ENCODE data around the gene PSG4.
"Not testable (repeated sequence)": the region's sequence is repeated elsewhere in the genome, so short reads cannot be mapped to it uniquely, and the experiment has no call there.

The PSG4 gene

DNA sequence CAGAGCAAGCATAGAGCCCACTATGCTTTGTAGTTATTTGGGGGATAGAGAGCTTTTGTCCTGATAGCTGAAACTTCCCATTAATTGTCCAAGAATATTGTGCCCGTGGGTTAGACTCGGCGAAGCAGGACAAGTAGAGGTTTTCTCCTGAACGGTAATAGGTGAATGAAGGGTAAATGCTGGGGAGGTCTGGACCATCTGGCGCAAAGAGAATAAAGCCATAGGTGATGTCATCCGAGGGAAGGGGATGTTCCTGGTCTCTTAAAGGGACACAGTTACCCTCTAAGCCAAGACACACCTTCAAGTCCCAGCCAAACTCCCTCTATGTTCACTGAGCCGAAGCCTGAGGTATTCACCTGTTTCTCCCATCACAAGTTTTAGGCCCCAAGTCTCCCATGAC is 11.0 kb downstream of the PSG4 start:
- H3K36me3 ChIP-seq (ENCODE audit: control insufficient read depth, insufficient read depth, low read length); H3K9ac ChIP-seq (ENCODE audit: low read depth, low read length); H3K4me3 ChIP-seq (ENCODE audit: low read depth, low read length); H3K9me3 ChIP-seq (ENCODE audit: control insufficient read depth, insufficient read depth, low read length); H3K4me1 ChIP-seq (ENCODE audit: control insufficient read depth, insufficient read depth, low read length); H3K27me3 ChIP-seq (ENCODE audit: control insufficient read depth, insufficient read depth, low read length): not testable (repeated sequence)

DNA sequence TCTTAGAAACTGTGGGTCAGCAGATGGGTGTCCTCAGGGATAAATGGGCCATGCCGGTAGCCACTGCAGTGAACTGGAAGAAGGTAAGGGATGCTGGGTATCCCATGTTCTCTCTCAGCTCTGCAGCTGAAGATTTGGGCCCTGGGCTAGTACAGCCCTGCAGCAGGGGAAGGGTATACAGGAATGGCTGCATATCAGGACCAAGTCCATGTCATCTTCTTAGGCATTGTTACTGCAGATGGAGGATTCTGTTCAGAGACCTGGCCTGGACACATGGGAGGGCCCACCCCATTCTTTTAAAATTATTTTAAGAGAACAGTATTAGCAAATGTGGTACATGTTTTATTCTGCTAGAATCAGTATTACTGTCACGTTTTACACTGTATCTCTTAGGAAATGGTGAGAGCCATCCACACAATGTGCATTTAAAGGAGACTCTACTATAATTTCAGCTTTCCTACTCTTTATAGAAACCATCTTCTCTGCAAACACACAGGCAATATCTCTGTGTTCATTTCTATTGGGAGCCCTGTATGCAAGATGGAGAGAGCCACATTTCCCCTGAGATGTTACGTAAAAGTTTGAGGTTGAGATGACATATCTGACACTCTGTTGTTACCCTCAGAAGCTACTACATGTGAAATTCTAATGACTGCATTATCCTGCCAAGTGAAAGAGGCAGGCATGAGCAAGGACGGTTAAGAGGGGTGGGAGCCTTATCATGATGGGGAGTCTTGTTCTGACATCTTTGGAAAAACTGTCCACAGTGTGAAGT is 12.9 kb downstream of the PSG4 start:
- not testable (repeated sequence) for H3K9ac ChIP-seq (ENCODE audit: low read depth, low read length); H3K4me1 ChIP-seq (ENCODE audit: control insufficient read depth, insufficient read depth, low read length); H3K27me3 ChIP-seq (ENCODE audit: control insufficient read depth, insufficient read depth, low read length); H3K36me3 ChIP-seq (ENCODE audit: control insufficient read depth, insufficient read depth, low read length); H3K4me3 ChIP-seq (ENCODE audit: low read depth, low read length); H3K9me3 ChIP-seq (ENCODE audit: control insufficient read depth, insufficient read depth, low read length)

DNA sequence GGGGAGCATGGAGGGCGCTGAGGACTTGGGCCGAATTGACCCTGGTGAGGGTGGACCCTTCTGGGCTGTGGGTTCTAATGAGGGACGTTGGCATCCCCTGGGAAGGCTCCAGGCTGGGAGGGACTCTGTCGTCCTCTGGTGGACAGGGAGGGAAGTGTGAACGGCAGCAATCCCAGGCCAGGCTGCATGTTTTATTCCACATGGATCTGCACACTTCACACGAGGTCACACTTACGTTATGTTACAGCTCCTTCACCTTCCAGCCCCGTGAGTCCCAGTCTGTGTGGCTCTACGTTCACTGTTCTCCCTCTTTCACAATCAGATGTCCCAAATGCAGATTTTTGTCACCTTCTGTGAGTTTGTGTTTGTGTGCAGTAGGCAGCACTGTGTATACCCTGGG is 17.3 kb downstream of the PSG4 start:
- not testable (repeated sequence) for H3K4me1 ChIP-seq (ENCODE audit: control insufficient read depth, insufficient read depth, low read length); H3K4me3 ChIP-seq (ENCODE audit: low read depth, low read length); H3K9me3 ChIP-seq (ENCODE audit: control insufficient read depth, insufficient read depth, low read length); H3K27me3 ChIP-seq (ENCODE audit: control insufficient read depth, insufficient read depth, low read length); H3K36me3 ChIP-seq (ENCODE audit: control insufficient read depth, insufficient read depth, low read length); H3K9ac ChIP-seq (ENCODE audit: low read depth, low read length)

DNA sequence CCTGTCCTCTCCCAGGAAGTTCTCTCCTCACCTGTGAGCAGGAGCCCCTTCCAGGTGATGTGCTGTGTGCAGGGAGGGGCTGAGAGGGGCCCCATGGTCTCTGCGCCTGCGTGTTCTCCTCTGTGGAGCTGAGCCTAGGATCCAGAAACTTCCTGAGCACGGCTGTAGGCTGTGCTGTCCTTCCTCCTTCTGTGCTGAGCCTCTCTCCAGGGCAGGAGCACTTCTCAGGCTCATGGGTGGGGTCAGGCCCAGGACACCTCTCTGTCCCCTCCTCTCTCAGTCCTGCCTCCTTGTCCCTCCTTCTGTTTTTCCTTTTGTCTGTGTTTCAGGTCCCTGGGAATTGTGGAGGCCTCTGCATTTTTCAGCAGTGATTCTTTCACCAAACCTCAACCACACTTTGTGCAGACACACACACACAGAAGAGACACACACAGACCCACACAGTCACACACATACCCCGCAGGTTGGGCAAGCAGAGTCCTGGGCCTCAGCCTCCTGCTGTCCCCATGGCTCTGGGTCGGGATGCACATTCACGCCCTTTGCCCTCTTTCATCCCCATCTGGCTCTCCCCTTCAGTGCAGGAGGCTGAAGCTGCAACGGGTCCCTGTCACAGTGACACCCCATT is 19.0 kb downstream of the PSG4 start, which contains the start of gene PSG5:
Gene PSG5 (minus strand): TSS at position 226 of the 625 bp plus-strand sequence. CDS start 131 bp downstream, at position 95.
- not testable (repeated sequence) for H3K4me1 ChIP-seq (ENCODE audit: control insufficient read depth, insufficient read depth, low read length); H3K9me3 ChIP-seq (ENCODE audit: control insufficient read depth, insufficient read depth, low read length); H3K27me3 ChIP-seq (ENCODE audit: control insufficient read depth, insufficient read depth, low read length); H3K9ac ChIP-seq (ENCODE audit: low read depth, low read length); H3K36me3 ChIP-seq (ENCODE audit: control insufficient read depth, insufficient read depth, low read length); H3K4me3 ChIP-seq (ENCODE audit: low read depth, low read length)

DNA sequence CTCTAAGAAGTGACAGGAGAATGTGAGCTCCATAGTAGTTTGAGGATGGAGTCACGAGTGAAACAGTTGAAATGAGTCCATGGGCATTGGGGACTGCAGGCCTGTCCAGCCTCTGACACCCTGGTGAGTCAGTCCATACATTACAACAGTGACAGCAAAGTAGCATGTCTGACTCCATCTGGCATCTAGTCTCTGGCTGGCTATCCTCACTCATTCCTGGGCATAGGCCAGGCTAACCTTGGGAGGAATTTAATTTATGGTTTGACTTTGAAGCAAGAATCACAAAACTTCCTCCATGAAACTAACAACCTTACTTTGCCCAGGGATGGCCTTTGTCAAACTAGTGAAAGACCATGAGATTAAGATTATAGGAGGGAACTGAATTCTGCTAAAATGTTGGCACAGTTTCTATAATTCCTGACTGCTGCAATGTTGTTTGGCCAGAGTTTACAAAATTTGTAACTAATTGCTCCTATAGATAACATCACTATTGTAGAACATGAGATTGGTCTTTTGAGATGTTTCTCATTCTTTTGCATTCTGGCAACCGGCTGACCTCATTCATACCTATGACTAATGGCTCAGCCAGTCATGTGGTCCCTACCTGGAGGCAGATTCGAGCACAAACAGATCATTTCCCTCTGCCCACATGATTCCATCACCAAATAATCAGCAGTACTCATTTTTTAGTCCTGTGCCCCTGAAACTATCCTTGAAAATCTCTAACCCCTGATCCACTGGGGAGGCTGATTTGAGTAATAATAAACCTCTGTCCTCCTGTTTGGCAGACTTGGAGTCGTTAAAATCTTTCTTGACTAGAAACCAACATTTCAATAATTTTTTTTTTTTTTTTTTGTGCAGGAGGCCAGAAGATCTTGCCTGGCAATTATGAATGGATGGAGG is 23.3 kb downstream of the PSG4 start:
- H3K36me3 ChIP-seq (ENCODE audit: control insufficient read depth, insufficient read depth, low read length); H3K9ac ChIP-seq (ENCODE audit: low read depth, low read length); H3K4me3 ChIP-seq (ENCODE audit: low read depth, low read length); H3K27me3 ChIP-seq (ENCODE audit: control insufficient read depth, insufficient read depth, low read length); H3K4me1 ChIP-seq (ENCODE audit: control insufficient read depth, insufficient read depth, low read length); H3K9me3 ChIP-seq (ENCODE audit: control insufficient read depth, insufficient read depth, low read length): not testable (repeated sequence)

DNA sequence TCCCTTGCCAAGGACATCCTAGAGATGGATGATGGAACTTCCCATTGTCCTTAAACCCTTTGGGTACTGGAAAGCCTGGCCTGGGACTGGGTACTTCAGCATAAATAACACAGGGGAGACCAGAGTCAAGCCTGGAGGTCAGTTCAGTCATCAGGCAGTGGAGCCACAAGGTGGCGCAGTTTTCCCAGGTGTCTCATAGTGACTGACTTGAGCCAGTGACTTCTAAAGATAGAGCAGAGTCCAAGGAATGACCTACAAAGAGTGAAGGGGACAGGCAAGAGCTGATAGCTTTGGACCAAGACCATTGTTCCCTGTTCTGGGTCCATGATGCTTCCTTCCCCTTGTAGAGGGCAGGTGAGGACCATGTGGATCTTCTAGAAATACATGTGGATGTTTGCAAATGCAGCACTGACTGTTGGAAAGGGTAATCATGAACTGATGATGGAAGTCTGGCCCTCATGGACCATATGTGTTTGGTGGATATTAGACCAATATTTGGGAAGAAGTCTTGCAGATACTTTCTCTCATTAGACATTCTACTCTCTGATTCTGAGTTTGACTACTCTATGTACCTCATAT is 25.8 kb downstream of the PSG4 start:
- H3K9ac ChIP-seq (ENCODE audit: low read depth, low read length); H3K27me3 ChIP-seq (ENCODE audit: control insufficient read depth, insufficient read depth, low read length); H3K4me1 ChIP-seq (ENCODE audit: control insufficient read depth, insufficient read depth, low read length); H3K36me3 ChIP-seq (ENCODE audit: control insufficient read depth, insufficient read depth, low read length); H3K4me3 ChIP-seq (ENCODE audit: low read depth, low read length); H3K9me3 ChIP-seq (ENCODE audit: control insufficient read depth, insufficient read depth, low read length): not testable (repeated sequence)

DNA sequence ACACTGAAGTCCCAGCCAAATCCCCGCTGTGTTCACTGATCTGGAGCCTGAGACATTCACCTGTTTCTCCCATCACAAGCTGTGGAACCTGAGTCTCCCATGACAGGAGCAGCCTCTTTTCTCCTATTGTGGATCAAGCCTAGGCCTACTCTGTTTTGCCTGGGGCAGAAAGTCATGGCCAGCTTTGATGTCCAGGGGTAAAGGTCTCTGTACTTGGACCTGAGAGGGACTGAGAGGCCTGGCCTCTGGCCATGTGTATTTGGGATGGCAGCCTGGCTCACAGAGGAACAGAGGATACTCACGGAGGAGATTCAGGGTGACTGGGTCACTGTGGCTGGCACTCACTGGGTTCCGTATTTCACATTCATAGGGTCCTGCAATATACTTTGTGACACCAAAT is 26.9 kb downstream of the PSG4 start:
- H3K4me3 ChIP-seq (ENCODE audit: low read depth, low read length); H3K9ac ChIP-seq (ENCODE audit: low read depth, low read length); H3K9me3 ChIP-seq (ENCODE audit: control insufficient read depth, insufficient read depth, low read length); H3K27me3 ChIP-seq (ENCODE audit: control insufficient read depth, insufficient read depth, low read length); H3K4me1 ChIP-seq (ENCODE audit: control insufficient read depth, insufficient read depth, low read length); H3K36me3 ChIP-seq (ENCODE audit: control insufficient read depth, insufficient read depth, low read length): not testable (repeated sequence)

DNA sequence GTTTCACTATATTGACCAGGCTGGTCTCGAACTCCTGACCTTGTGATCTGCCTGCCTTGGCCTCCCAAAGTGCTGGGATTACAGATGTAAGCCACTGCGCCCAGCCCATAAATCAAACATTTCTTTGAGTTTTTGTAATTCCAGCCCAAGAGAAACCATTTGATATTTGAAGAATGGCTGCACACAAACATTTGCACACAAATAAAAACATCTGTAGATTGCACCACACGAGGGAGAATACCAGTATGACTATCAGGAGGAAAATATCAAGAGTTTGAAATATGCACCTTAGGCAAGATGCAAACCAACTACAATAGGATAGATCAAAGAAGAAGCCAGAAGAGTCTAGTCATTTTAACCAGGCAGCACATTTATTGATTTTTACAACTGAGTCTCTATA is 39.5 kb downstream of the PSG4 start:
- H3K4me1 ChIP-seq (ENCODE audit: control insufficient read depth, insufficient read depth, low read length); H3K36me3 ChIP-seq (ENCODE audit: control insufficient read depth, insufficient read depth, low read length); H3K27me3 ChIP-seq (ENCODE audit: control insufficient read depth, insufficient read depth, low read length); H3K9me3 ChIP-seq (ENCODE audit: control insufficient read depth, insufficient read depth, low read length); H3K9ac ChIP-seq (ENCODE audit: low read depth, low read length); H3K4me3 ChIP-seq (ENCODE audit: low read depth, low read length): not testable (repeated sequence)

DNA sequence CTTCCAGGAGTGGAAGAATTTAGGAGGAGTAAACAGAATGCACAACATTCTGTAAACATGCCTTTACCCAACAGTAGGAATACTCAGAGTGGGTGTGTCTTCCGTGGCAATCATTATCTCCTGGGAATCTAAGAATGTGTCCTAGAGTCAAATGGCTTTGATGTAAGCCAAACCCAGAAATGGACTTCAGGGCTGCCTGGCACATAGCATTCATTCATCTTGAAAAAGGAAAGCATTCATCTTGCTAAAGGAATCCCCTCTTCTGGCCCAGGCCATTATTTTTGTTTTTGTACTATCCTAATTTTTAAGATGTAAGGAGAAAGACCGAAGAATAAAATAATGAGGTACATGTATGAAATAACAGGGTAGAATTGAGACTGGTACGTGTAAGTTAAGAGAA is 42.3 kb downstream of the PSG4 start:
- H3K4me1 ChIP-seq (ENCODE audit: control insufficient read depth, insufficient read depth, low read length); H3K9me3 ChIP-seq (ENCODE audit: control insufficient read depth, insufficient read depth, low read length); H3K9ac ChIP-seq (ENCODE audit: low read depth, low read length); H3K4me3 ChIP-seq (ENCODE audit: low read depth, low read length); H3K27me3 ChIP-seq (ENCODE audit: control insufficient read depth, insufficient read depth, low read length); H3K36me3 ChIP-seq (ENCODE audit: control insufficient read depth, insufficient read depth, low read length): not testable (repeated sequence)

DNA sequence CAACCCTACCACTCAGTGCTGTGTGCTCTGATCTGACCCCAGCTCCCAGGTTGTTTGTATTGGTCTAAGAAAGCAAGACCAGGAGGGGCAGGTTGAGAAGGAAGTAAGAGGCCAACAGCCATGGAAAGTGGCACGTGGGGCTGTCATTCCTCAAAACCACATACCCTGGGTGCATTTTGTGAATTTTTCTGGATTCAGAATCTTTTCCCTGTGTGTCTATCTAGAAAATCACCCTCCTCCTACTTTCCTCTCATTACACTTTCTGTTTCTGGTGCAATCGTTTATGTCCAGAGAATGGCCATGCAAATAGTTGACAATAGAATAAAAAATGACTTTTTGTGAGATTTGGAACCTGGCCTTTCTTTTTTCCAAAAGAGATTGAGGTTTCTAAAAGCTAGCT is 43.2 kb downstream of the PSG4 start:
- H3K9me3 ChIP-seq (ENCODE audit: control insufficient read depth, insufficient read depth, low read length); H3K36me3 ChIP-seq (ENCODE audit: control insufficient read depth, insufficient read depth, low read length); H3K4me1 ChIP-seq (ENCODE audit: control insufficient read depth, insufficient read depth, low read length); H3K27me3 ChIP-seq (ENCODE audit: control insufficient read depth, insufficient read depth, low read length); H3K9ac ChIP-seq (ENCODE audit: low read depth, low read length); H3K4me3 ChIP-seq (ENCODE audit: low read depth, low read length): not testable (repeated sequence)

DNA sequence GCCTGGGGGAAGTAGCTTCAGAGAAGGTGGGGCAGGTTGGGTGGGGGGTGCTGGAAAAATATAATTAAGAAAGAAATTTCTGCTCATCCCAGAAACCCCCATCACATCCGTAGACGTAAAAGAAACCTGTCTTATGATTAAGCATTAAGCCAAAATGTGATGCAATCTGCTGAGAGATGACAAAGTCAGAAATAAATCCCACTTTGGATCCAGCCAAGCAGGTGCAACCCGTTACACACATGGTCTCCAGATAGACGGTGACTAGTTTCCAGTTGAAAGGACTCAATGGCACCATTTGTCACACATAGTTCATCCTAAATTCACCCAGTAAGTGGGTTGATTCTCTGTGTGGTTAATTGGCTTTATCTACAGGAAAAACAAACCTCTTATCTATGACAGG is 53.2 kb downstream of the PSG4 start:
- H3K4me3 ChIP-seq (ENCODE audit: low read depth, low read length) = no peak overlapping the region
- H3K27me3 ChIP-seq (ENCODE audit: control insufficient read depth, insufficient read depth, low read length) = no peaks in the 10 kb centered on the region
- H3K9me3 ChIP-seq (ENCODE audit: control insufficient read depth, insufficient read depth, low read length) = no peaks in the 10 kb centered on the region
- H3K9ac ChIP-seq (ENCODE audit: low read depth, low read length) = no peak overlapping the region
- no peaks in the 10 kb centered on the region for H3K4me1 ChIP-seq (ENCODE audit: control insufficient read depth, insufficient read depth, low read length)
- no peaks in the 10 kb centered on the region for H3K36me3 ChIP-seq (ENCODE audit: control insufficient read depth, insufficient read depth, low read length)

Measured in iPS-15b (cell line).